ENCODE measurements around the gene MED15. TPM values are rescaled to one million over a fixed set of nuclear protein-coding genes. Genes with fewer than 3 reads are reported as not detected.

The MED15 gene
- total RNA-seq (2012; rRNA removed) (19.0 and 22.8 TPM in 2 replicates), polyA plus RNA-seq (2012; rRNA removed) (68.8 and 71.5 TPM in 2 replicates), Bru-seq, nascent RNA (percentile 92 among the genes with signal in this experiment), BruChase-seq, experiment 1, labeled RNA remaining after a 6-hour chase (percentile 95 among the genes with signal in this experiment), BruChase-seq, experiment 2, labeled RNA remaining after a 2-hour chase (percentile 89 among the genes with signal in this experiment)
- 43.1 and 81.0 TPM in 2 replicates for polyA plus RNA-seq (2012; cell fraction: cytosol; rRNA removed)
- 269 and 514 TPM in 2 replicates for polyA plus RNA-seq (2012; cell fraction: nucleus; rRNA removed; ENCODE audit: low replicate concordance)
- long read RNA-seq, transcript MED15-202 (17 exons, 3,252 nt) = major isoform, 10 of 78 reads
- long read RNA-seq, partial matches to known transcripts = 35 of 78 reads
- long read RNA-seq, other reads (novel, unspliced or antisense) = 27 of 78 reads

- peaks cover 4% of the 10 kb centered on the region; the same call in 1 of the 2 replicates for H3K36me3 ChIP-seq (ENCODE audit: control insufficient read depth, insufficient read depth, low read length)
- H3K56ac ChIP-seq (ENCODE audit: extremely low read depth, insufficient read depth, low read length) = peak within 1 kb of the TSS; percentile 98
- intact Hi-C loops (cut with micrococcal nuclease) (loop anchor here (5.0 kb wide), 2 partner anchors 45 to 60 kb away; no protein-coding TSS in a partner anchor), dilution Hi-C loops (cut with HindIII; ENCODE audit: low sequenced_read_pairs, unreplicated experiment) (no loop called here), in situ Hi-C loops (cut with MboI; ENCODE audit: low sequenced_read_pairs) (no loop called here)
- peak within 1 kb of the TSS; percentile 92; the same call in 2 of the 3 replicates for H2BK15ac ChIP-seq (ENCODE audit: low read depth, low read length)
- no TSS peak for BruUV-seq (replicated peaks)
- peak within 1 kb of the TSS; percentile 82 for H3K14ac ChIP-seq (replicated peaks; ENCODE audit: low read depth, low read length)
- H2AK9ac ChIP-seq (replicated peaks; ENCODE audit: low read depth, low read length, poor library complexity) = peak within 1 kb of the TSS; percentile 99
- peaks cover 3 to 39% of the 10 kb centered on the region in 2 experiments for H3K79me1 ChIP-seq (ENCODE audit: low read depth in 1 of 2, low read length in 2 of 2)
- peak within 1 kb of the TSS; percentile 81 to 96 for H4K8ac ChIP-seq (ENCODE audit: low read depth in 2 of 2, low read length in 2 of 2)
- peak within 1 kb of the TSS; percentile 87 for H2BK120ac ChIP-seq (ENCODE audit: low read depth, low read length)
- ChIA-PET POLR2A (ENCODE audit: unreplicated experiment) (interaction anchor here (0.6 kb wide), 1 partner anchor 12 kb away, joined by 3 read pairs; the partner anchor contains the start of gene KLHL22), CTCF (no interaction called here)
- H3K9me1 ChIP-seq (ENCODE audit: insufficient read depth, low read length) = peaks cover 15% of the 10 kb centered on the region
- H3K23ac ChIP-seq (ENCODE audit: low read depth, low read length) = peak within 1 kb of the TSS; percentile 88
- peak within 1 kb of the TSS; percentile 94 for H4K91ac ChIP-seq (ENCODE audit: insufficient read depth, low read depth, low read length)
- peak within 1 kb of the TSS; percentile 94 for H2BK5ac ChIP-seq (ENCODE audit: low read depth, low read length, poor library complexity, severe bottlenecking)
- H3K4ac ChIP-seq (ENCODE audit: low read depth, low read length) = peak within 1 kb of the TSS; percentile 93
- H3K27ac ChIP-seq (ENCODE audit: insufficient read depth, low read length) = peak within 1 kb of the TSS; percentile 97
- H2AFZ ChIP-seq (replicated peaks; ENCODE audit: low read length, poor library complexity) = peak within 1 kb of the TSS; percentile 93
- peaks cover 18% of the 10 kb centered on the region for H3K4me1 ChIP-seq (ENCODE audit: control insufficient read depth, insufficient read depth, low read length)
- peak within 1 kb of the TSS; percentile 96 for H3K4me2 ChIP-seq (ENCODE audit: low read depth, low read length)
- 0% methylated on average over 31 of the region's 58 CpGs; no CpG with 5 or more reads in 1 of the 2 experiments for WGBS, 2 experiments (ENCODE audit: extremely low coverage in 2 of 2, insufficient read length in 1 of 2)
- H2AK5ac ChIP-seq (ENCODE audit: low read depth, low read length) = peak within 1 kb of the TSS; percentile 99
- peak within 1 kb of the TSS; percentile 87 for H3K18ac ChIP-seq (ENCODE audit: low read depth, low read length)
- H2BK20ac ChIP-seq (ENCODE audit: low read depth, low read length) = no peak within 1 kb of the TSS
- ATAC-seq (ENCODE audit: low read depth) (peak; percentile 73), DNase-seq (peak; percentile 89)
- peak within 1 kb of the TSS; percentile 83 for H4K5ac ChIP-seq (ENCODE audit: low read depth, low read length)
- no peaks in the 10 kb centered on the region for H3K9me3 ChIP-seq (ENCODE audit: control insufficient read depth, insufficient read depth, low read length)
- peak within 1 kb of the TSS; percentile 97 for H3K9ac ChIP-seq (ENCODE audit: low read depth, low read length)
- no peaks in the 10 kb centered on the region for H3K27me3 ChIP-seq (ENCODE audit: control insufficient read depth, insufficient read depth, low read length)
- peaks cover 43% of the 10 kb centered on the region for H4K20me1 ChIP-seq (ENCODE audit: insufficient read depth, low read length)
- H3K4me3 ChIP-seq (ENCODE audit: insufficient read depth, low read depth, low read length) = peak within 1 kb of the TSS; percentile 78
- TF ChIP-seq MAFK (IDR thresholded peaks at IDR 0.05; ENCODE audit: low read depth, low read length) (no peak), NFE2L2 (IDR thresholded peaks at IDR 0.05; ENCODE audit: low read depth, low read length) (no peak), CHD1 (IDR thresholded peaks at IDR 0.05; ENCODE audit: low read depth, low read length) (peak; percentile 95), POLR2A (IDR thresholded peaks at IDR 0.05; ENCODE audit: low read depth, low read length) (peak; percentile 95), ELK1 (IDR thresholded peaks at IDR 0.05; ENCODE audit: borderline replicate concordance, low read depth, low read length) (no peak), BHLHE40 (IDR thresholded peaks at IDR 0.05; ENCODE audit: low read depth, low read length) (peak; percentile 16; the same call in 1 of the 2 replicates), MXI1 (IDR thresholded peaks at IDR 0.05; ENCODE audit: borderline replicate concordance, low read depth, low read length) (peak; percentile 46; the same call in 1 of the 2 replicates), CEBPB (IDR thresholded peaks at IDR 0.05; ENCODE audit: low read depth, low read length) (no peak), RFX5 (IDR thresholded peaks at IDR 0.05; ENCODE audit: low read depth, low read length) (no peak), RCOR1 (IDR thresholded peaks at IDR 0.05; ENCODE audit: insufficient replicate concordance, low read length) (no peak), USF2 (IDR thresholded peaks at IDR 0.05; ENCODE audit: low read depth, low read length) (no peak), FOS (IDR thresholded peaks at IDR 0.05; ENCODE audit: low read depth, low read length) (peak; percentile 54; the same call in 1 of the 2 replicates), RAD21 (IDR thresholded peaks at IDR 0.05; ENCODE audit: low read length) (0 out of 2 replicates have a peak, but pooled peaks have one; percentile 26), SMC3 (IDR thresholded peaks at IDR 0.05; ENCODE audit: low read depth, low read length) (peak; percentile 18; the same call in 1 of the 2 replicates)
Measured at GRCh38 chr22:20507253-20508066, at the start of gene MED15. TSS of gene MED15 (plus strand) at chr22:20507610. CDS start at chr22:20507679, 69 bp downstream.

Measured in IMR-90 (cell line).